CD4-positive, alpha-beta T cell (primary cell): ENCODE data around the gene HDHD3. TPM values are rescaled to one million over a fixed set of nuclear protein-coding genes. Genes with fewer than 3 reads are reported as not detected.

ENCODE experiments used
- ATAC-seq: fragments of 200-7000 bp; cut with Tn5 transposase; one replicate; pipeline ENCODE4 v1.10.0; 2022; ENCODE audit warnings: mild to moderate bottlenecking; ENCODE audit not compliant: poor library complexity
- CTCF ChIA-PET: fragments of 350-600 bp; sonication (Branson Sonifier 250); formaldehyde crosslinking; loops from one replicate; lab custom pipeline; 2021; ENCODE audit warnings: antibody characterized with exemption, inconsistent platforms; lab: Charles Lee
- POLR2A ChIA-PET: fragments of 350-600 bp; sonication (Branson Sonifier 250); formaldehyde crosslinking; loops from one replicate; lab custom pipeline; 2021; ENCODE audit warnings: antibody characterized with exemption, inconsistent platforms; lab: Charles Lee
- DNase-seq, 14 experiments: peaks; one replicate each; pipeline ENCODE4 v3.0.0-alpha.2; 2013 to 2020; ENCODE audit warnings: mixed read lengths in 2 of 14
- H3K27ac ChIP-seq, 2 donors: one replicate each; pipeline versions ENCODE4 v1.5.1 to v1.7.0; 2013; ENCODE audit warnings: low read length in 2 of 2, low read depth in 1 of 2, mild to moderate bottlenecking in 1 of 2
- H3K27me3 ChIP-seq, 2 experiments: 1 replicate in 1 of 2; 2 replicates in 1 of 2; pipeline versions ENCODE4 v1.6.1 to v1.7.0; 2013; ENCODE audit warnings: low read length in 2 of 2, control low read depth in 1 of 2, mild to moderate bottlenecking in 1 of 2, moderate library complexity in 1 of 2; ENCODE audit not compliant: insufficient read depth in 2 of 2, control insufficient read depth in 1 of 2
- H3K36me3 ChIP-seq: one replicate; pipeline ENCODE4 v1.6.1; 2013; ENCODE audit warnings: low read length, control low read depth; ENCODE audit not compliant: insufficient read depth
- H3K4me1 ChIP-seq: one replicate; pipeline ENCODE4 v1.6.1; 2013; ENCODE audit warnings: low read length, control low read depth; ENCODE audit not compliant: insufficient read depth
- H3K4me3 ChIP-seq: one replicate; pipeline ENCODE4 v1.5.1; 2013; ENCODE audit warnings: mild to moderate bottlenecking, low read length, moderate library complexity
- H3K9me3 ChIP-seq, 2 experiments: 1 replicate in 1 of 2; 2 replicates in 1 of 2; pipeline versions ENCODE4 v1.6.1 to v1.7.0; 2013; ENCODE audit warnings: low read length in 2 of 2, mild to moderate bottlenecking in 2 of 2, control low read depth in 1 of 2, moderate library complexity in 1 of 2; ENCODE audit not compliant: control insufficient read depth in 1 of 2, insufficient read depth in 1 of 2
- H3K27ac Mint-ChIP-seq: one replicate; pipeline ENCODE4 v1.8.0; 2020; ENCODE audit warnings: mixed read lengths
- H3K27me3 Mint-ChIP-seq: one replicate; pipeline ENCODE4 v1.8.0; 2021; ENCODE audit warnings: mixed read lengths
- H3K36me3 Mint-ChIP-seq: one replicate; pipeline ENCODE4 v1.8.0; 2021; ENCODE audit warnings: low read depth, mixed read lengths
- H3K4me1 Mint-ChIP-seq: one replicate; pipeline ENCODE4 v1.8.0; 2021; ENCODE audit warnings: low read depth, mixed read lengths
- H3K4me3 Mint-ChIP-seq: one replicate; pipeline ENCODE4 v1.8.0; 2020; ENCODE audit warnings: mild to moderate bottlenecking, mixed read lengths
- H3K9me3 Mint-ChIP-seq: one replicate; pipeline ENCODE4 v1.8.0; 2020; ENCODE audit warnings: mixed read lengths
- intact Hi-C, 2 experiments: fragments of 100-400 bp; cut with DNase I in 1 of 2; cut with micrococcal nuclease in 1 of 2; formaldehyde crosslinking; loops; one replicate each; pipeline versions ENCODE4 v1.15.1 to v1.9.0; 2023 to 2025; cut with DNase I, micrococcal nuclease
- total RNA-seq, 174 experiments: library from RNA in 2 of 174; stranded (reverse) in 2 of 174; gene quantifications; one replicate each; pipeline ENCODE4 v1.2.3 and lab custom pipeline; 2021 to 2026
- TF ChIP-seq, protein P1 (sequence below): fragments of 200-600 bp; IDR thresholded peaks from one replicate; pipeline ENCODE4 v1.8.0; 2022; ENCODE audit warnings: antibody characterized with exemption, mild to moderate bottlenecking

HDHD3 gene
- total RNA-seq, 2 experiments from 2014 or later: 12.8 to 13.2 TPM

GRCh38 chr9:113398796-113399195 lies 22.0 kb upstream of the HDHD3 start:
- no peak overlapping the region for H3K27ac ChIP-seq
- Mint-ChIP-seq H3K4me3 (peak overlapping the region; percentile 84), H3K27ac (no peak overlapping the region), H3K4me1 (peaks cover 34% of the 10 kb centered on the region), H3K36me3 (peaks cover 19% of the 10 kb centered on the region), H3K9me3 (no peaks in the 10 kb centered on the region), H3K27me3 (no peaks in the 10 kb centered on the region)
- DNase-seq (no peak), ATAC-seq (no peak)
- no peak overlapping the region for H3K4me3 ChIP-seq
- intact Hi-C loops: loop anchor here in 1 of 2 experiments (1.0 kb wide), 1 partner anchor 18 kb away; no protein-coding TSS in a partner anchor
- TF ChIP-seq, protein P1, sequence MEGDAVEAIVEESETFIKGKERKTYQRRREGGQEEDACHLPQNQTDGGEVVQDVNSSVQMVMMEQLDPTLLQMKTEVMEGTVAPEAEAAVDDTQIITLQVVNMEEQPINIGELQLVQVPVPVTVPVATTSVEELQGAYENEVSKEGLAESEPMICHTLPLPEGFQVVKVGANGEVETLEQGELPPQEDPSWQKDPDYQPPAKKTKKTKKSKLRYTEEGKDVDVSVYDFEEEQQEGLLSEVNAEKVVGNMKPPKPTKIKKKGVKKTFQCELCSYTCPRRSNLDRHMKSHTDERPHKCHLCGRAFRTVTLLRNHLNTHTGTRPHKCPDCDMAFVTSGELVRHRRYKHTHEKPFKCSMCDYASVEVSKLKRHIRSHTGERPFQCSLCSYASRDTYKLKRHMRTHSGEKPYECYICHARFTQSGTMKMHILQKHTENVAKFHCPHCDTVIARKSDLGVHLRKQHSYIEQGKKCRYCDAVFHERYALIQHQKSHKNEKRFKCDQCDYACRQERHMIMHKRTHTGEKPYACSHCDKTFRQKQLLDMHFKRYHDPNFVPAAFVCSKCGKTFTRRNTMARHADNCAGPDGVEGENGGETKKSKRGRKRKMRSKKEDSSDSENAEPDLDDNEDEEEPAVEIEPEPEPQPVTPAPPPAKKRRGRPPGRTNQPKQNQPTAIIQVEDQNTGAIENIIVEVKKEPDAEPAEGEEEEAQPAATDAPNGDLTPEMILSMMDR: no peak
- peaks cover 3% of the 10 kb centered on the region for H3K36me3 ChIP-seq
- H3K4me1 ChIP-seq: peaks cover 33% of the 10 kb centered on the region
- no peaks in the 10 kb centered on the region for H3K27me3 ChIP-seq
- ChIA-PET POLR2A (no interaction called here), CTCF (no interaction called here)
- H3K9me3 ChIP-seq: no peaks in the 10 kb centered on the region

DNA sequence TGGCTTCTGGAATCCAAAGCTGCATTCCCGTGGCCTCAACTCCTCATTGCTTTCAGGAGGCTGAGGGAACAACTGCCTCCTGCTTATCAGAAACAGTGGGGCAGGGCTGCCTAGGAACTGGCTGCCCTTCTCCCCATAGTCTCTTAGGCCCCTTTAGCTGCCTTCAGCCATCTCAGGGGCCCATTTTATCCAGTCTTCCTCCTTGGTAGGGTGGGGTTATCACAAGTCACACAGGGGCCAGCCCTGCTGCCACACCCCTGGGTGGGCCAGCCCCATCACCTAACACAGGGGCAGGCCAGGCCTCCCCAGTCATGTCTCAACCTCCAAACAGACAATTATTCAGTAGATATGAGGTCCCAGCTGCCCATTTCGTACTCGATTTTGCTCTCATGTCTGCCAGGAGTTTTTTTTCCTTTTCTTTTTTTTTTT lies 20.4 kb upstream of the HDHD3 start:
- H3K4me1 ChIP-seq: peaks cover 33% of the 10 kb centered on the region
- H3K27ac ChIP-seq: no peak overlapping the region
- Mint-ChIP-seq H3K36me3 (peaks cover 23% of the 10 kb centered on the region), H3K9me3 (no peaks in the 10 kb centered on the region), H3K4me3 (no peak overlapping the region), H3K4me1 (peaks cover 34% of the 10 kb centered on the region), H3K27me3 (no peaks in the 10 kb centered on the region), H3K27ac (no peak overlapping the region)
- POLR2A ChIA-PET: interaction anchor here (0.9 kb wide), 1 partner anchor 21 kb away, joined by 3 read pairs; the partner anchor contains the start of gene HDHD3
- no peak for DNase-seq
- H3K36me3 ChIP-seq: peaks cover 14% of the 10 kb centered on the region
- TF ChIP-seq, protein P1: no peak
- ATAC-seq: no peak
- H3K27me3 ChIP-seq: no peaks in the 10 kb centered on the region
- H3K4me3 ChIP-seq: no peak overlapping the region
- no peaks in the 10 kb centered on the region for H3K9me3 ChIP-seq
- CTCF ChIA-PET: no interaction called here
- intact Hi-C loops: no loop called here

DNA sequence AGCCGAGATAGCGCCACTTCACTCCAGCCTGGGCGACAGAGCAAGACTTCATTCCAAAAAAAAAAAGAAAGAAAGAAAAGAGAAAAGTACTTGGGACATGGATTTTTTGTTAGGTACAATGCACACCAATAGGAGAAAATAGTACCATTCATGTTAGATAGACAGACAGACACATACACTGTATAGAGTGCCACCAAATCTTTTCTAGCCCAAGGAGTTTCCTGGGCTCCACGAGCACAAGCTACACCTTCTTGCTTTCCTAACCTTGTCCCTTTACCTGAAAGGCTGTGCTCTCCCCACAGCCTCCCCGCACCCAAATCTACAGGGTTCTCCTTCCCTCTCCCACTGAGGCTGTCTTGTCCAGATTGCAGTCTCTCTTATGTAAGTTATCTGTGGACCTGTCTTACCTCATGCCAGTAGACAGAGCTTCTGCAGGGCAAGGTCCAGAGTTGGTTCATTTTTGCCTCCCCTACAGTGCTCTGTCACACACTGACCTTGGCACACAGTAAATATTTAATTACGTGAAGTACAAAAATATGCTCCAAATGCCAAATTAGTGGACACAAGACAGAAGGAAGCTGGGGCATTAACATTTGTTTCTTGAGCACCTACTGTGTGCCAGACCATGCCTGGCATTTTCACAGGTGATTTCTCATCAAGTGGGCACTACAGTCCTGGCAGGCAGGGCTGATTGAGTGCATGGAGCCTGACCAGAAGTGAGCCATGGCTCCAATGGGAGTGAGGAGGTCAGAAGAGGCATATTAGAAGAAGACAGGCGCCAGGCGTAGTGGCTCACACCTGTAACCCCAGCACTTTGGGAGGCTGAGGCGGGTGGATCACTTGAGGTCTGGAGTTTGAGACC lies 18.4 kb upstream of the HDHD3 start:
- TF ChIP-seq, protein P1: no peak
- H3K27me3 ChIP-seq: no peaks in the 10 kb centered on the region
- H3K27me3 Mint-ChIP-seq: no peaks in the 10 kb centered on the region
- H3K4me3 Mint-ChIP-seq: no peak overlapping the region
- H3K4me1 Mint-ChIP-seq: peaks cover 20% of the 10 kb centered on the region
- peaks cover 28% of the 10 kb centered on the region for H3K36me3 ChIP-seq
- peak in 1 of 14 experiments; percentile 14 for DNase-seq
- ChIA-PET POLR2A (no interaction called here), CTCF (no interaction called here)
- H3K27ac ChIP-seq: no peak overlapping the region
- H3K27ac Mint-ChIP-seq: no peak overlapping the region
- no peak for ATAC-seq
- no peaks in the 10 kb centered on the region for H3K9me3 ChIP-seq
- H3K4me3 ChIP-seq: no peak overlapping the region
- H3K4me1 ChIP-seq: peaks cover 20% of the 10 kb centered on the region
- no peaks in the 10 kb centered on the region for H3K9me3 Mint-ChIP-seq
- intact Hi-C loops: no loop called here
- H3K36me3 Mint-ChIP-seq: peaks cover 41% of the 10 kb centered on the region
